ACC112 (cell line): ENCODE data around the gene EDC3.
A peak's percentile ranks its signal among the peaks of the same experiment; 100 is the strongest.

Experiments
- H2AFZ ChIP-seq: fragments of 200-600 bp; sonication (generic); one replicate; pipeline ENCODE4 v1.6.0; 2017; ENCODE audit warnings: antibody characterized with exemption, low read length; ENCODE audit not compliant: unreplicated experiment
- H3K27ac ChIP-seq: fragments of 200-600 bp; sonication (generic); 2 replicates; pipeline ENCODE4 v1.5.1; 2014; ENCODE audit warnings: low read depth, mild to moderate bottlenecking, antibody characterized with exemption, low read length, moderate library complexity
- H3K27me3 ChIP-seq: fragments of 200-600 bp; sonication (generic); 2 replicates; pipeline ENCODE4 v1.6.1; 2014; ENCODE audit warnings: mild to moderate bottlenecking, antibody characterized with exemption, low read length, moderate library complexity, mixed read lengths; ENCODE audit not compliant: insufficient read depth
- H3K36me3 ChIP-seq: fragments of 200-600 bp; sonication (generic); 2 replicates; pipeline ENCODE4 v1.6.1; 2016; ENCODE audit warnings: mild to moderate bottlenecking, antibody characterized with exemption, low read length, moderate library complexity, mixed read lengths; ENCODE audit not compliant: insufficient read depth
- H3K4me1 ChIP-seq: fragments of 200-600 bp; sonication (generic); one replicate; pipeline ENCODE4 v1.6.1; 2016; ENCODE audit warnings: low read length, mixed read lengths; ENCODE audit not compliant: insufficient read depth, unreplicated experiment, control insufficient read depth
- H3K4me3 ChIP-seq: fragments of 200-600 bp; sonication (generic); 2 replicates; pipeline ENCODE4 v1.5.1; 2014; ENCODE audit warnings: mild to moderate bottlenecking, low read depth, low read length
- H3K79me2 ChIP-seq: fragments of 200-600 bp; sonication (generic); one replicate; pipeline ENCODE4 v1.6.0; 2016; ENCODE audit warnings: low read length; ENCODE audit not compliant: control insufficient read depth, unreplicated experiment, insufficient read depth

Gene EDC3

GRCh38 chr15:74618841-74619596 lies 76.8 kb downstream of the EDC3 start:
- Histone ChIP-seq H3K27me3 (no peaks in the 10 kb centered on the region), H3K4me1 (peaks cover 16% of the 10 kb centered on the region), H3K79me2 (peaks cover 68% of the 10 kb centered on the region), H3K36me3 (peaks cover 17% of the 10 kb centered on the region), H3K4me3 (no peak overlapping the region), H2AFZ (no peak overlapping the region), H3K27ac (no peak overlapping the region)

GRCh38 chr15:74616996-74617395 lies 78.8 kb downstream of the EDC3 start:
- Histone ChIP-seq H3K4me1 (peaks cover 18% of the 10 kb centered on the region), H3K27me3 (no peaks in the 10 kb centered on the region)

GRCh38 chr15:74616366-74616939 lies 79.4 kb downstream of the EDC3 start:
- peaks cover 55% of the 10 kb centered on the region for H3K79me2 ChIP-seq
- H3K27ac ChIP-seq: peak overlapping the region; percentile 88

More at GRCh38 chr15:74616996-74617395, 78.8 kb downstream of the EDC3 start:
- Histone ChIP-seq H3K36me3 (peaks cover 4% of the 10 kb centered on the region; the same call in 1 of the 2 replicates), H2AFZ (no peak overlapping the region), H3K27ac (peak overlapping the region; percentile 88), H3K4me3 (peak overlapping the region; percentile 87), H3K79me2 (peaks cover 60% of the 10 kb centered on the region)

GRCh38 chr15:74615508-74616365 lies 80.1 kb downstream of the EDC3 start, which contains the start of gene CLK3:
Gene CLK3 (plus strand): TSS chr15:74615836. CDS start chr15:74619197, 3,361 bp downstream.
- H3K79me2 ChIP-seq: peaks cover 49% of the 10 kb centered on the region
- H3K27ac ChIP-seq: peak within 1 kb of the TSS; percentile 88
- H3K4me3 ChIP-seq: peak within 1 kb of the TSS; percentile 87
- no peaks in the 10 kb centered on the region for H3K27me3 ChIP-seq
- H3K4me1 ChIP-seq: peaks cover 18% of the 10 kb centered on the region
- no peaks in the 10 kb centered on the region; the same call in 1 of the 2 replicates for H3K36me3 ChIP-seq
- H2AFZ ChIP-seq: peak within 1 kb of the TSS; percentile 79

More at GRCh38 chr15:74616366-74616939, 79.4 kb downstream of the EDC3 start:
- H2AFZ ChIP-seq: peak overlapping the region; percentile 71
- peak overlapping the region; percentile 87 for H3K4me3 ChIP-seq
- H3K4me1 ChIP-seq: peaks cover 18% of the 10 kb centered on the region
- H3K36me3 ChIP-seq: no peaks in the 10 kb centered on the region; the same call in 1 of the 2 replicates
- no peaks in the 10 kb centered on the region for H3K27me3 ChIP-seq

- Histone ChIP-seq H3K36me3 (no peaks in the 10 kb centered on the region), H3K27ac (peak overlapping the region; percentile 88), H2AFZ (peak overlapping the region; percentile 79), H3K4me3 (peak overlapping the region; percentile 87), H3K4me1 (peaks cover 18% of the 10 kb centered on the region), H3K27me3 (no peaks in the 10 kb centered on the region), H3K79me2 (peaks cover 42% of the 10 kb centered on the region)
Observed at GRCh38 chr15:74614744-74615507, 80.9 kb downstream of the EDC3 start.

- H3K27ac ChIP-seq: peak overlapping the region; percentile 88; the same call in 1 of the 2 replicates
- peaks cover 18% of the 10 kb centered on the region for H3K4me1 ChIP-seq
Observed at GRCh38 chr15:74613953-74614743, 81.7 kb downstream of the EDC3 start.

GRCh38 chr15:74613089-74613952 lies 82.5 kb downstream of the EDC3 start:
- H3K27ac ChIP-seq: no peak overlapping the region
- no peaks in the 10 kb centered on the region for H3K36me3 ChIP-seq
- H3K27me3 ChIP-seq: no peaks in the 10 kb centered on the region
- peaks cover 18% of the 10 kb centered on the region for H3K4me1 ChIP-seq
- H3K79me2 ChIP-seq: peaks cover 27% of the 10 kb centered on the region
- no peak overlapping the region for H3K4me3 ChIP-seq
- H2AFZ ChIP-seq: no peak overlapping the region

More at GRCh38 chr15:74613953-74614743, 81.7 kb downstream of the EDC3 start:
- Histone ChIP-seq H3K36me3 (no peaks in the 10 kb centered on the region), H3K4me3 (peak overlapping the region; percentile 87), H2AFZ (peak overlapping the region; percentile 20), H3K27me3 (no peaks in the 10 kb centered on the region), H3K79me2 (peaks cover 35% of the 10 kb centered on the region)

- no peak overlapping the region for H3K27ac ChIP-seq
- H3K4me3 ChIP-seq: no peak overlapping the region
- peaks cover 13% of the 10 kb centered on the region for H3K4me1 ChIP-seq
- peaks cover 20% of the 10 kb centered on the region for H3K79me2 ChIP-seq
- no peak overlapping the region for H2AFZ ChIP-seq
- H3K36me3 ChIP-seq: no peaks in the 10 kb centered on the region
- no peaks in the 10 kb centered on the region for H3K27me3 ChIP-seq
Observed at GRCh38 chr15:74612677-74613076, 83.1 kb downstream of the EDC3 start.

- Histone ChIP-seq H3K79me2 (peaks cover 12% of the 10 kb centered on the region), H3K27me3 (no peaks in the 10 kb centered on the region), H3K36me3 (no peaks in the 10 kb centered on the region), H3K4me1 (peaks cover 5% of the 10 kb centered on the region), H3K4me3 (no peak overlapping the region), H2AFZ (no peak overlapping the region), H3K27ac (no peak overlapping the region)
Observed at GRCh38 chr15:74611834-74612233, 84.0 kb downstream of the EDC3 start.
